Right cardiac atrium (tissue), 5 donors: ENCODE measurements around the gene RPS23. TPM values are rescaled to one million over a fixed set of nuclear protein-coding genes. Genes with fewer than 3 reads are reported as not detected.
"Not testable (repeated sequence)": the region's sequence is repeated elsewhere in the genome, so short reads cannot be mapped to it uniquely, and the experiment has no call there.

Source experiments
- ATAC-seq, 2 donors: fragments of 200-7000 bp; cut with Tn5 transposase; one replicate each; pipeline versions ENCODE4 v1.8.0 to v1.9.1; 2020; ENCODE audit warnings: moderate library complexity in 2 of 2, mild to moderate bottlenecking in 1 of 2
- DNase-seq, 3 donors: peaks; one replicate each; pipeline ENCODE4 v3.0.0-alpha.2; 2020
- H3K27ac ChIP-seq: one replicate; pipeline ENCODE4 v1.5.1; 2013; ENCODE audit warnings: mild to moderate bottlenecking, low read length, control low read depth, moderate library complexity
- H3K27me3 ChIP-seq: one replicate; pipeline ENCODE4 v1.6.1; 2013; ENCODE audit not compliant: control insufficient read depth, insufficient read depth
- H3K4me1 ChIP-seq: one replicate; pipeline ENCODE4 v1.6.1; 2013; ENCODE audit warnings: low read length; ENCODE audit not compliant: control insufficient read depth, insufficient read depth
- H3K4me3 ChIP-seq: one replicate; pipeline ENCODE4 v1.5.1; 2013; ENCODE audit warnings: low read length, control low read depth
- H3K9me3 ChIP-seq: one replicate; pipeline ENCODE4 v1.6.1; 2013; ENCODE audit warnings: low read length; ENCODE audit not compliant: control insufficient read depth
- WGBS: extraction: QIAGEN DNeasy Blood & Tissue Kit; methylation state at CpG from one replicate; pipeline ENCODE4 v1.1.7; 2013; 5-methylcytosine and 5-hydroxymethylcytosine counted together
- intact Hi-C, 4 donors: fragments of 100-400 bp; cut with DNase I; formaldehyde crosslinking; loops; one replicate each; pipeline versions ENCODE4 v1.11.0 to v1.14.0; 2022 to 2023
- polyA plus RNA-seq: library from polyadenylated mRNA; stranded (reverse); fragments of 200-250 nt; gene quantifications from one replicate; pipeline ENCODE4 v1.2.3, GENCODE V29; 2013
- total RNA-seq, 4 donors: library from RNA; stranded (reverse); fragmentation: NEBNext Ultra II Directional; extraction: Animal tissue kit (Norgen Biotek cat#: 25700); gene quantifications; one replicate each; pipeline ENCODE4 v1.2.1, GENCODE V29; 2021
- donor health status: healthy with polysubstance abuse.
- donor health status: DM: no; HTN: yes; CAD: no.
- donor health status: DM: no; HTN: no; CAD: no.
- donor health status: DM: no; HTN: yes; CAD: no; lungs with severe emphysema.
- donor health status: DM: yes; HTN: yes; CAD: no.

RPS23 gene
- total and polyA plus RNA-seq, 5 donors, result 1,173 to 1,902 (median 1,229) TPM

GRCh38 chr5:82290005-82290404 lies 11.9 kb upstream of the RPS23 start:
- H3K4me3 ChIP-seq, result no peak overlapping the region
- H3K27ac ChIP-seq, result no peak overlapping the region
- WGBS, result 87% methylated on average over 2 of the region's 2 CpGs
- no peak for ATAC-seq
- no peak for DNase-seq
- intact Hi-C loops, result no loop called here
- H3K4me1 ChIP-seq, result no peaks in the 10 kb centered on the region
- no peaks in the 10 kb centered on the region for H3K9me3 ChIP-seq
- no peaks in the 10 kb centered on the region for H3K27me3 ChIP-seq

GRCh38 chr5:82287625-82288024 lies 9.5 kb upstream of the RPS23 start:
- ATAC-seq (no peak), DNase-seq (no peak)
- 76% methylated on average over 3 of the region's 3 CpGs for WGBS
- H3K9me3 ChIP-seq, result no peaks in the 10 kb centered on the region
- H3K27me3 ChIP-seq, result no peaks in the 10 kb centered on the region
- no peak overlapping the region for H3K27ac ChIP-seq
- H3K4me3 ChIP-seq, result no peak overlapping the region
- intact Hi-C loops, result no loop called here
- H3K4me1 ChIP-seq, result no peaks in the 10 kb centered on the region

- peak in 1 of 2 donors; percentile 31 for ATAC-seq
- no peaks in the 10 kb centered on the region for H3K4me1 ChIP-seq
- WGBS, result 91% methylated on average over 6 of the region's 6 CpGs
- no peaks in the 10 kb centered on the region for H3K9me3 ChIP-seq
- intact Hi-C loops, result no loop called here
- no peaks in the 10 kb centered on the region for H3K27me3 ChIP-seq
- no peak for DNase-seq
- no peak overlapping the region for H3K27ac ChIP-seq
- no peak overlapping the region for H3K4me3 ChIP-seq
Measured at GRCh38 chr5:82285206-82285605, 7.1 kb upstream of the RPS23 start.

- intact Hi-C loops, result no loop called here
- H3K4me3 ChIP-seq, result no peak overlapping the region
- H3K9me3 ChIP-seq, result no peaks in the 10 kb centered on the region
- ATAC-seq, result no peak
- no peaks in the 10 kb centered on the region for H3K4me1 ChIP-seq
- DNase-seq, result no peak
- H3K27me3 ChIP-seq, result no peaks in the 10 kb centered on the region
- H3K27ac ChIP-seq, result no peak overlapping the region
- 91% methylated on average over 2 of the region's 2 CpGs for WGBS
Measured at GRCh38 chr5:82283893-82284292, 5.7 kb upstream of the RPS23 start.

GRCh38 chr5:82278711-82279370 lies 687 bp upstream of the RPS23 start:
- intact Hi-C loops, result no loop called here
- Histone ChIP-seq H3K27ac (peak overlapping the region; percentile 43), H3K4me3 (peak overlapping the region; percentile 90), H3K4me1 (no peaks in the 10 kb centered on the region), H3K27me3 (no peaks in the 10 kb centered on the region), H3K9me3 (no peaks in the 10 kb centered on the region)
- DNase-seq (peak in 2 of 3 donors; percentile 16 to 47), ATAC-seq (no peak)
- 32% methylated on average over 19 of the region's 19 CpGs for WGBS

GRCh38 chr5:82277613-82277986 lies 554 bp downstream of the RPS23 start:
- DNase-seq (no peak), ATAC-seq (peak in 1 of 2 donors; percentile 6)
- Histone ChIP-seq H3K27ac (peak overlapping the region; percentile 34), H3K9me3 (no peaks in the 10 kb centered on the region), H3K27me3 (no peaks in the 10 kb centered on the region), H3K4me1 (no peaks in the 10 kb centered on the region), H3K4me3 (peak overlapping the region; percentile 90)
- intact Hi-C loops, result no loop called here
- WGBS, result 2% methylated on average over 15 of the region's 15 CpGs

GRCh38 chr5:82276800-82277612 lies 1.1 kb downstream of the RPS23 start:
- WGBS, result 70% methylated on average over 11 of the region's 11 CpGs
- no peaks in the 10 kb centered on the region for H3K9me3 ChIP-seq
- intact Hi-C loops, result no loop called here
- peak overlapping the region; percentile 90 for H3K4me3 ChIP-seq
- no peak overlapping the region for H3K27ac ChIP-seq
- ATAC-seq (no peak), DNase-seq (peak in 1 of 3 donors; percentile 36)
- no peaks in the 10 kb centered on the region for H3K4me1 ChIP-seq
- no peaks in the 10 kb centered on the region for H3K27me3 ChIP-seq

GRCh38 chr5:82275216-82275664 lies 2.9 kb downstream of the RPS23 start:
- 61% methylated on average over 1 of the region's 1 CpG for WGBS
- H3K27me3 ChIP-seq, result no peaks in the 10 kb centered on the region
- no peak overlapping the region for H3K4me3 ChIP-seq
- H3K27ac ChIP-seq, result no peak overlapping the region
- intact Hi-C loops, result no loop called here
- no peaks in the 10 kb centered on the region for H3K9me3 ChIP-seq
- H3K4me1 ChIP-seq, result no peaks in the 10 kb centered on the region
- ATAC-seq (no peak), DNase-seq (no peak)

- no peak for ATAC-seq
Measured at GRCh38 chr5:82274343-82275211, 3.6 kb downstream of the RPS23 start.

GRCh38 chr5:82273426-82273825 lies 4.7 kb downstream of the RPS23 start:
- H3K27ac ChIP-seq, H3K4me3 ChIP-seq, ATAC-seq, intact Hi-C loops, H3K27me3 ChIP-seq, H3K4me1 ChIP-seq, H3K9me3 ChIP-seq: not testable (repeated sequence)
- WGBS, result 86% methylated on average over 4 of the region's 4 CpGs
- DNase-seq, result peak in 1 of 3 donors; percentile 45

More at GRCh38 chr5:82274343-82275211, 3.6 kb downstream of the RPS23 start:
- peak; percentile 15 to 65 (median 48) for DNase-seq
- 77% methylated on average over 31 of the region's 31 CpGs for WGBS
- Histone ChIP-seq H3K4me3 (no peak overlapping the region), H3K4me1 (no peaks in the 10 kb centered on the region), H3K9me3 (no peaks in the 10 kb centered on the region), H3K27ac (no peak overlapping the region), H3K27me3 (no peaks in the 10 kb centered on the region)
- intact Hi-C loops, result no loop called here
